NB4 (cell line): ENCODE measurements around the gene OR5K1.

Source experiments
- MYC ChIP-seq: IDR thresholded peaks from 2 replicates; pipeline ENCODE4 v1.6.1; 2011; ENCODE audit warnings: low read depth, low read length
- POLR2A ChIP-seq: IDR thresholded peaks from 2 replicates; pipeline ENCODE4 v1.6.1; 2011; ENCODE audit warnings: mild to moderate bottlenecking; ENCODE audit not compliant: insufficient read length; ENCODE audit errors: extremely low read depth
- TF ChIP-seq, protein P1 (sequence below): IDR thresholded peaks from one replicate; pipeline ENCODE4 v1.5.1; 2012; ENCODE audit warnings: low read depth, low read length
- TF ChIP-seq, protein P2 (sequence below): IDR thresholded peaks from 2 replicates; pipeline ENCODE4 v1.6.1; 2011; ENCODE audit warnings: low read depth, low read length

DNA sequence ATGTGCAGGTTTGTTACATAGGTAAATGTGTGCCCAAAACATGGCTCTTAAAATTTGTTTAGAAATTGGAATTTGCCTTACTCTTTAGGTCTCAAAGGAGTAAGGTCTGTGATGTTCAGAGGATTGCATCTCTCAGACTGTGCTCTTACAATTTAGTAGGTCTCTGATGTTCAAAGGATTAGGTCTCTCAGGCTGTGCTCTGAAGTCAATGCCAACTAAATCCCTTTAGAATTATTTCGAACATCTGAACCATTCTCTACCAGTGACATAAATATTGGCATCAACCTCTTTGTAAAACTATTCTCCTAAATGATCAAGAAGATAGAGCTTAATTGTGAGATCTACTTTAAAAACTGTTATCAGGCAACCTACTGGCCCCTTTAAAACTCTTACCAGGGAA is at the start of gene OR5K1:
- TF ChIP-seq POLR2A (no peak), MYC (no peak)
- TF ChIP-seq, protein P1, sequence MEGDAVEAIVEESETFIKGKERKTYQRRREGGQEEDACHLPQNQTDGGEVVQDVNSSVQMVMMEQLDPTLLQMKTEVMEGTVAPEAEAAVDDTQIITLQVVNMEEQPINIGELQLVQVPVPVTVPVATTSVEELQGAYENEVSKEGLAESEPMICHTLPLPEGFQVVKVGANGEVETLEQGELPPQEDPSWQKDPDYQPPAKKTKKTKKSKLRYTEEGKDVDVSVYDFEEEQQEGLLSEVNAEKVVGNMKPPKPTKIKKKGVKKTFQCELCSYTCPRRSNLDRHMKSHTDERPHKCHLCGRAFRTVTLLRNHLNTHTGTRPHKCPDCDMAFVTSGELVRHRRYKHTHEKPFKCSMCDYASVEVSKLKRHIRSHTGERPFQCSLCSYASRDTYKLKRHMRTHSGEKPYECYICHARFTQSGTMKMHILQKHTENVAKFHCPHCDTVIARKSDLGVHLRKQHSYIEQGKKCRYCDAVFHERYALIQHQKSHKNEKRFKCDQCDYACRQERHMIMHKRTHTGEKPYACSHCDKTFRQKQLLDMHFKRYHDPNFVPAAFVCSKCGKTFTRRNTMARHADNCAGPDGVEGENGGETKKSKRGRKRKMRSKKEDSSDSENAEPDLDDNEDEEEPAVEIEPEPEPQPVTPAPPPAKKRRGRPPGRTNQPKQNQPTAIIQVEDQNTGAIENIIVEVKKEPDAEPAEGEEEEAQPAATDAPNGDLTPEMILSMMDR: no peak
- TF ChIP-seq, protein P2, sequence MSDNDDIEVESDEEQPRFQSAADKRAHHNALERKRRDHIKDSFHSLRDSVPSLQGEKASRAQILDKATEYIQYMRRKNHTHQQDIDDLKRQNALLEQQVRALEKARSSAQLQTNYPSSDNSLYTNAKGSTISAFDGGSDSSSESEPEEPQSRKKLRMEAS: no peak
